ENCODE data around the gene SPOPL.

Gene SPOPL

DNA sequence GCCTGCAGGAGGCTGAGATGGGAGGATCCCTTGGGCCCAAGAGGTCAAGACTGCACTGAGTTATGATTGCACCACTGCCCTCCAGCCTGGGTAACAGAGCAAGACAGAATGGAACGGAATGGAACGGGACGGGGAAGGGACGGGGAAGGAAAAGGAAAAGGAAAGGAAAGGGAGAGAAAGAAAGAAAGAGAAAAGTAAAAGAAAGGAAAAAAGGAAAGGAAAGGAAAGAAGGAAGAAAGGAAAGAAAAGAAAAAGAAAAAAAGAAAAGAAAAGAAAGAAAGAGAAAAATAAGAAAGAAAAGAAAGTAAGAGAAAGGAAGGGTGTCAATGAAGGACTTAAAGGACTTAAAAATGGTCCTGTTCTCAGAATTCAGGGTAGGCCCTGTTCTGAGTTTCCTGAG is 4.3 kb upstream of the SPOPL start:
- ATAC-seq (ENCODE audit: low read depth) = no peak
- Histone ChIP-seq H3K27ac (ENCODE audit: poor library complexity, severe bottlenecking) (no peak overlapping the region), H3K36me3 (ENCODE audit: low read depth) (0 out of 2 replicates have a peak, but pooled peaks cover 4% of the 10 kb centered on the region), H3K4me1 (ENCODE audit: insufficient read depth, poor library complexity, severe bottlenecking) (peaks cover 3% of the 10 kb centered on the region), H3K9me3 (ENCODE audit: severe bottlenecking) (no peaks in the 10 kb centered on the region), H3K4me3 (ENCODE audit: severe bottlenecking) (no peak overlapping the region), H3K27me3 (ENCODE audit: insufficient read depth, poor library complexity, severe bottlenecking) (no peaks in the 10 kb centered on the region)
- DNase-seq (ENCODE audit: low spot score) = no peak
- TF ChIP-seq, protein P1, sequence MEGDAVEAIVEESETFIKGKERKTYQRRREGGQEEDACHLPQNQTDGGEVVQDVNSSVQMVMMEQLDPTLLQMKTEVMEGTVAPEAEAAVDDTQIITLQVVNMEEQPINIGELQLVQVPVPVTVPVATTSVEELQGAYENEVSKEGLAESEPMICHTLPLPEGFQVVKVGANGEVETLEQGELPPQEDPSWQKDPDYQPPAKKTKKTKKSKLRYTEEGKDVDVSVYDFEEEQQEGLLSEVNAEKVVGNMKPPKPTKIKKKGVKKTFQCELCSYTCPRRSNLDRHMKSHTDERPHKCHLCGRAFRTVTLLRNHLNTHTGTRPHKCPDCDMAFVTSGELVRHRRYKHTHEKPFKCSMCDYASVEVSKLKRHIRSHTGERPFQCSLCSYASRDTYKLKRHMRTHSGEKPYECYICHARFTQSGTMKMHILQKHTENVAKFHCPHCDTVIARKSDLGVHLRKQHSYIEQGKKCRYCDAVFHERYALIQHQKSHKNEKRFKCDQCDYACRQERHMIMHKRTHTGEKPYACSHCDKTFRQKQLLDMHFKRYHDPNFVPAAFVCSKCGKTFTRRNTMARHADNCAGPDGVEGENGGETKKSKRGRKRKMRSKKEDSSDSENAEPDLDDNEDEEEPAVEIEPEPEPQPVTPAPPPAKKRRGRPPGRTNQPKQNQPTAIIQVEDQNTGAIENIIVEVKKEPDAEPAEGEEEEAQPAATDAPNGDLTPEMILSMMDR (IDR thresholded peaks at IDR 0.05; ENCODE audit: poor library complexity, severe bottlenecking) = no peak

DNA sequence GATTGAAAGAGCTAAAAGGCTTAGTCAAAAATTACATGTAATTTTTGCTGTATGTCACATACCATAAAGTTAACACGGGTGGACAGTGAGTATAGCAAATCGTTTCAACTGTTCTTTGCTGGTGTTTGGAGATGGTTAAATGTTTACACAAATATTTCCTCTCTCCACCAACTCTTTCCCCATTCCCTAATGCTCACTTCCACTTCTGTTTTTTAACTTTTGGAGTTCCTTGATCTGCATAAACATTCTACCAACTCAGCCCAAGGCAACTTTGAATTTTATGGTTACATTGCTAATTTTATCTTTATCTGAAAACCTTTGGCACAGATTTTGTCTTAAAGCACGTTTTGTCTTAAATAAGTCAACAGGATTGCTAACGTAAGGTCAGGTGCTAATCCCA is 1.9 kb upstream of the SPOPL start:
- Histone ChIP-seq H3K36me3 (ENCODE audit: low read depth) (no peaks in the 10 kb centered on the region), H3K4me3 (ENCODE audit: severe bottlenecking) (no peak overlapping the region), H3K9me3 (ENCODE audit: severe bottlenecking) (no peaks in the 10 kb centered on the region), H3K4me1 (ENCODE audit: insufficient read depth, poor library complexity, severe bottlenecking) (peaks cover 11% of the 10 kb centered on the region), H3K27me3 (ENCODE audit: insufficient read depth, poor library complexity, severe bottlenecking) (no peaks in the 10 kb centered on the region), H3K27ac (ENCODE audit: poor library complexity, severe bottlenecking) (no peak overlapping the region)
- DNase-seq (ENCODE audit: low spot score) (no peak), ATAC-seq (ENCODE audit: low read depth) (no peak)
- TF ChIP-seq, protein P1 (IDR thresholded peaks at IDR 0.05; ENCODE audit: poor library complexity, severe bottlenecking) = no peak

DNA sequence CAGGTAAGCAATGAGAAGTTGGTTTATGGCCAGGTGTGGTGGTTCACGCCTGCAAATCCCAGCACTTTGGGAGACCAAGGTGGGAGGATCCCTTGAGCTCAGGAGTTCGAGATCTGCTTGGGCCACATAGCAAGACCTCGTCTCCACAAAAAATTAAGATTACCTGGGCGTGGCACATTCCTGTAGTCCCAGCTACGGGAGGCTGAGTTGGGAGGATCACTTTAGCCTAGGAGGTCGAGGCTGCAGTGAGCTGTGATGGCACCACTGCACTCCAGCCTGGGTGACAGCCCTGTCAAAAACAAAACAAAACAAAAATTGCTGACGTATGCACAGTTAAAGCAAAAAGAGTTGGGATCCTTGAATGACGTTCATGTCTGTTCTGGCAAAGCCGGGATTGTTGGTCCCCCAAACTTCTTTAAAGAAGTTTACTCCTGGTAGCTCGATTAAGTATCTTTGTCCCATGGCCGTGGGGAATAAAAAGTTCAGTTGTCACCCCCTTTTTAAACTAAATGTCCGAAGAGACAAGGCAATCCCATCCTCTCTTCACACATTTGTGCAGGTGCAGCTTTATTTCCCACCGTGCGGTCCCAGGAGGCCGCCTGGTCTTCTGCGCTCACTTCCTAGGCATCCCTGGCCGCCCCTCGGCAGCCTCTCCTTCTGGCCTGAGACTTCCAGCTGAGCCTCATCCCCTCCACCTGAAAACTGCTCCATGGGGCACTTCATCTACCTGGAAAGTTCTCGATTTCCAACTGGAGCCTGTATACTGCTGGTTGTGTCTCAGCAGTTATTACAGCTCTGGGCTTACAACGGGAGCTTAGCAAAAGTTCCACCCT is 762 bp upstream of the SPOPL start:
- H3K4me3 ChIP-seq (ENCODE audit: severe bottlenecking) = peak overlapping the region; percentile 57
- H3K27me3 ChIP-seq (ENCODE audit: insufficient read depth, poor library complexity, severe bottlenecking) = no peaks in the 10 kb centered on the region
- peak overlapping the region; percentile 76 for H3K27ac ChIP-seq (ENCODE audit: poor library complexity, severe bottlenecking)
- no peaks in the 10 kb centered on the region for H3K9me3 ChIP-seq (ENCODE audit: severe bottlenecking)
- H3K36me3 ChIP-seq (ENCODE audit: low read depth) = no peaks in the 10 kb centered on the region
- H3K4me1 ChIP-seq (ENCODE audit: insufficient read depth, poor library complexity, severe bottlenecking) = peaks cover 15% of the 10 kb centered on the region
- TF ChIP-seq, protein P1 (IDR thresholded peaks at IDR 0.05; ENCODE audit: poor library complexity, severe bottlenecking) = no peak
- ATAC-seq (ENCODE audit: low read depth) (peak; percentile 40), DNase-seq (ENCODE audit: low spot score) (no peak)

DNA sequence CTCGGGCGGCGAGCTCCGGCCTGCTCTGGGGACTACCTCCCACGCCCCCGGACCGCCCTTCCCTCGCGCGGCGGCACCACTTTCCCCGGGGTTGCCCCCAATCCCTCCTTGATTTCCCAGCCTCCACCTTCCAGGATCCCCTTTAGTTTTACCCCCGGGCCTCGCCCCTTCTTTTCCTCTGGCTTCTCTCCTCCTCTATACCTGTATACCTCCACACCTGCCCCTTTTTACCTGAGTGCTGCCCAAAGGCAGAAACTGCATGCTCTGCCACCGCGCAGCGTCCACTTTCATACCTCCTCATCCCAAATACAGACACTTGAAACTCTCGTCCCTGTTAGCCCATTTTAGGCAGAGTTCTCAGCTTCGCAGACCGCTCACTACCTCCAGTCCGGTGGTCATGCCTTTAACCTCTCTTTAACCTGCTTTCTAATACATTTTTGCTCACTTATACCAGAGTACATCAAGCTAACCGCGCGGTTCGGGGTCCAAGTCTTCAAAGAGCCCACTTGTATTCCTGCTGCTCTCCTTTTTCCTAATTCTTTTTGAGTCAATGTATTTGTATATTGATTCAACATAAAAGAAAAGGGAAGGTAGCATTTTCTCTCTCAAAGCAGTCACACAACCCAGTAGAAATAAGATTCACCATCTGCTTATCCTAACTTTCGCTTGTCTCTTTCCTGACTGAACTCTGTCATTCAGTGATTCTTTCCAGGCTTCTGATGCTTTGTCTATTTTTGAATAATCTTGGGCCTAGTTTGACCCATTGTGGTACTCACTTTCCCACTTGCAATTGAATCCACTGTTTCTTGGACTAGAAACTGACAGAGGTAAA is 901 bp downstream of the SPOPL start:
- Histone ChIP-seq H3K27me3 (ENCODE audit: insufficient read depth, poor library complexity, severe bottlenecking) (no peaks in the 10 kb centered on the region), H3K9me3 (ENCODE audit: severe bottlenecking) (no peaks in the 10 kb centered on the region), H3K4me3 (ENCODE audit: severe bottlenecking) (peak overlapping the region; percentile 57), H3K36me3 (ENCODE audit: low read depth) (no peaks in the 10 kb centered on the region), H3K4me1 (ENCODE audit: insufficient read depth, poor library complexity, severe bottlenecking) (peaks cover 19% of the 10 kb centered on the region), H3K27ac (ENCODE audit: poor library complexity, severe bottlenecking) (peak overlapping the region; percentile 76)
- peak; percentile 52 for ATAC-seq (ENCODE audit: low read depth)
- no peak for DNase-seq (ENCODE audit: low spot score)
- TF ChIP-seq, protein P1 (IDR thresholded peaks at IDR 0.05; ENCODE audit: poor library complexity, severe bottlenecking) = no peak
